GM12878 (cell line): ENCODE measurements around the gene DAGLA. TPM values are rescaled to one million over a fixed set of nuclear protein-coding genes. Genes with fewer than 3 reads are reported as not detected.

ENCODE experiments used
- ATAC-seq: fragments of 200-7000 bp; cut with Tn5 transposase; 3 replicates; pipeline ENCODE4 v1.9.1; 2020; ENCODE audit warnings: mild to moderate bottlenecking, moderate library complexity
- BruUV-seq: library from RNA; stranded (reverse); fragments of 400-500 nt; replicated peaks from 2 replicates; lab custom pipeline; 2021; lab: Mats Ljungman, UMichigan
- CTCF ChIA-PET: fragments of 300-600 bp; sonication (Branson Sonifier 250); formaldehyde crosslinking; extraction: SDS; loops from one replicate; lab custom pipeline; 2021; ENCODE audit warnings: inconsistent platforms; lab: Yijun Ruan, JAX
- POLR2A ChIA-PET: fragments of 350-600 bp; formaldehyde crosslinking; extraction: SDS; loops from one replicate; lab custom pipeline; 2021; ENCODE audit warnings: inconsistent platforms; lab: Charles Lee
- RAD21 ChIA-PET: fragments of 300-600 bp; sonication (Branson Sonifier 250); formaldehyde crosslinking; loops from one replicate; lab custom pipeline; 2023; ENCODE audit warnings: antibody characterized with exemption; ENCODE audit not compliant: unreplicated experiment; lab: Charles Lee
- SMC1A ChIA-PET: fragments of 300-600 bp; sonication (Branson Sonifier 250); formaldehyde crosslinking; loops from one replicate; lab custom pipeline; 2023; ENCODE audit not compliant: unreplicated experiment, uncharacterized antibody; lab: Charles Lee
- DNase-seq: peaks from one replicate; pipeline ENCODE4 v3.0.0-alpha.2; 2011; ENCODE audit warnings: low read depth, low spot score
- FAIRE-seq: peaks from 3 replicates; lab custom pipeline; 2011; peaks lifted over from hg19 to GRCh38; lab: Jason Lieb, UNC
- H2AFZ ChIP-seq: 2 replicates; pipeline ENCODE4 v1.6.0; 2011; ENCODE audit warnings: low read depth, low read length, control low read depth; ENCODE audit not compliant: control insufficient read depth
- H3K27ac ChIP-seq: 2 replicates; pipeline ENCODE4 v1.5.1; 2011; ENCODE audit warnings: control low read depth; ENCODE audit not compliant: control insufficient read depth, insufficient read depth
- H3K27me3 ChIP-seq, 2 experiments: replicated peaks in 1 of 2; 2 replicates each; pipeline versions ENCODE4 v1.6.0 to v1.6.1; 2011; ENCODE audit warnings: low read length in 1 of 2; ENCODE audit not compliant: control insufficient read depth in 2 of 2, insufficient read depth in 2 of 2
- H3K36me3 ChIP-seq, 2 experiments: 2 replicates each; pipeline ENCODE4 v1.5.1; 2011; ENCODE audit warnings: low read length in 1 of 2; ENCODE audit not compliant: control insufficient read depth in 2 of 2, insufficient read depth in 2 of 2
- H3K4me1 ChIP-seq: 2 replicates; pipeline ENCODE4 v1.6.1; 2011; ENCODE audit warnings: mild to moderate bottlenecking, low read length, moderate library complexity, mixed read lengths; ENCODE audit not compliant: control insufficient read depth, insufficient read depth
- H3K4me2 ChIP-seq: 2 replicates; pipeline ENCODE4 v1.6.0; 2011; ENCODE audit warnings: control low read depth; ENCODE audit not compliant: control insufficient read depth, insufficient read depth
- H3K4me3 ChIP-seq: fragments of 200-600 bp; sonication (generic); 2 replicates; pipeline ENCODE4 v1.5.1; 2016
- H3K79me2 ChIP-seq: 2 replicates; pipeline ENCODE4 v1.6.0; 2011; ENCODE audit warnings: low read length; ENCODE audit not compliant: control insufficient read depth, insufficient read depth
- H3K9ac ChIP-seq: 2 replicates; pipeline ENCODE4 v1.8.0; 2011; ENCODE audit warnings: low read length, control low read depth, mixed read lengths; ENCODE audit not compliant: control insufficient read depth, insufficient read depth
- H3K9me3 ChIP-seq: replicated peaks from 3 replicates; pipeline ENCODE4 v1.5.1; 2011; ENCODE audit warnings: mild to moderate bottlenecking, low read length; ENCODE audit not compliant: control insufficient read depth, insufficient read depth
- H4K20me1 ChIP-seq: 2 replicates; pipeline ENCODE4 v1.6.0; 2011; ENCODE audit not compliant: control insufficient read depth, insufficient read depth
- BCL11A ChIP-seq: IDR thresholded peaks from 2 replicates; pipeline ENCODE4 v1.6.1; 2011; ENCODE audit warnings: low read depth, low read length
- GATAD2B ChIP-seq: fragments of 450-650 bp; conservative IDR thresholded peaks from 2 replicates; pipeline ENCODE4 v1.6.1; 2017; ENCODE audit warnings: low read depth, mild to moderate bottlenecking, moderate library complexity
- JUND ChIP-seq: IDR thresholded peaks from 2 replicates; pipeline ENCODE4 v1.6.1; 2012; ENCODE audit warnings: low read depth, mild to moderate bottlenecking, low read length, improper control_type of control experiment, moderate library complexity
- NBN ChIP-seq: fragments of 450-650 bp; IDR thresholded peaks from 2 replicates; pipeline ENCODE4 v1.6.1; 2016
- NFYB ChIP-seq: IDR thresholded peaks from 2 replicates; pipeline ENCODE4 v1.6.1; 2011; ENCODE audit warnings: low read depth, mild to moderate bottlenecking, low read length, improper control_type of control experiment, moderate library complexity; ENCODE audit not compliant: insufficient read depth
- PAX5 ChIP-seq: IDR thresholded peaks from 2 replicates; pipeline ENCODE4 v1.6.1; 2011; ENCODE audit warnings: low read depth, low read length, borderline replicate concordance
- POLR2AphosphoS2 ChIP-seq: IDR thresholded peaks from 2 replicates; pipeline ENCODE4 v1.6.1; 2011; ENCODE audit warnings: low read depth, mild to moderate bottlenecking, low read length, improper control_type of control experiment, moderate library complexity
- SIN3A ChIP-seq: IDR thresholded peaks from 2 replicates; pipeline ENCODE4 v1.6.1; 2012; ENCODE audit warnings: low read depth, low read length, improper control_type of control experiment
- TAF1 ChIP-seq: IDR thresholded peaks from 2 replicates; pipeline ENCODE4 v1.6.1; 2011; ENCODE audit warnings: mild to moderate bottlenecking, low read depth, low read length, borderline replicate concordance
- WGBS: methylation state at CpG from one replicate; pipeline ENCODE4 v1.1.6; 2016; ENCODE audit warnings: low lambda C conversion rate; ENCODE audit not compliant: insufficient replicate concordance, insufficient coverage; ENCODE audit errors: missing lambda C conversion rate; 5-methylcytosine and 5-hydroxymethylcytosine counted together
- in situ Hi-C: fragments of 300-500 bp; cut with MboI; formaldehyde crosslinking; loops from 9 replicates; pipeline ENCODE4 v1.14.3; 2018; ENCODE audit warnings: mixed read lengths
- intact Hi-C: fragments of 100-400 bp; cut with micrococcal nuclease; formaldehyde crosslinking; loops from one replicate; pipeline ENCODE4 v1.14.2; 2022; ENCODE audit not compliant: unreplicated experiment
- polyA plus RNA-seq, 11 experiments: library from polyadenylated mRNA; depleted of rRNA in 4 of 11; unstranded in 6 of 11; stranded (reverse) in 5 of 11; fragments of >200 nt; fragmentation: Nextera tagmentation in 4 of 11; fragmentation: Illumina TruSeq in 1 of 11; extraction: Ambion mirVana in 4 of 11; extraction: Trizol in 1 of 11; gene quantifications; 1 replicate in 1 of 11; 2 replicates in 10 of 11; pipeline versions ENCODE4 v1.2.1 to v1.2.3, GENCODE V29; 2011 to 2016; ENCODE audit warnings: inconsistent platforms in 2 of 11, missing spikeins in 2 of 11, low read depth in 1 of 11
- total RNA-seq, 4 experiments: library from RNA; depleted of rRNA in 3 of 4; stranded (reverse); fragments of >200 nt in 3 of 4; fragmentation: Illumina TruSeq in 1 of 4; extraction: Trizol in 1 of 4; gene quantifications; 2 replicates each; pipeline versions ENCODE4 v1.2.1 to v1.2.3, GENCODE V29; 2013 to 2021
- TF ChIP-seq, protein P1 (sequence below): fragments of 450-650 bp; IDR thresholded peaks from 2 replicates; pipeline ENCODE4 v1.6.1; 2017; ENCODE audit warnings: mild to moderate bottlenecking
- TF ChIP-seq, protein P2 (sequence below): fragments of 450-650 bp; IDR thresholded peaks from 2 replicates; pipeline ENCODE4 v1.6.1; 2017; ENCODE audit warnings: mild to moderate bottlenecking, low read depth, inconsistent platforms; ENCODE audit not compliant: poor library complexity, severe bottlenecking

Gene DAGLA
- total and polyA plus RNA-seq, 10 of the 15 experiments (the other 5 are each of a cell fraction or from before 2014, with no cell fraction given) = 0.05 TPM; not detected in 9

DNA sequence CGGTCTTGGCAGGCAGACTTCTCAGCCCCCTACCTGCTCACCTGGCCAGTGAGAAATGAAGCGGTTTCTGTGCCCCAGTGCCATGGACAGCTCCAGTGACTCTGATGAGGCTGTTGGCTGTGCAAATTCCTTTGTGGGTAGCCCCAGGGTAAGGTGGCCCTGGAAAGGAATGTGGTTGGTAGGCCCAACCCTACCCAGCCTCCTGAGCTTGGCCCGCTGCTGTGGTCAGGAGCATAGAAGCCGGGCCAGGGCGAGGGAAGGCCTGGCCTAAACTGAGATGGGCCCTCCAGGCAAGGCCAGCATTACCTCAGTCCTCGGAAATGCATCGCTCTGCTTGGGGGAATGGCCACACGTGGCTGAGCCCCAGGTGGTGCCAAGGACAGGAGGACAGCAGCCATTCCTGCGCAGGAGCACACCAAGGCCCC lies 16.9 kb downstream of the DAGLA start (continued):
- TF ChIP-seq PAX5 = no peak
- TF ChIP-seq TAF1 = no peak

DNA sequence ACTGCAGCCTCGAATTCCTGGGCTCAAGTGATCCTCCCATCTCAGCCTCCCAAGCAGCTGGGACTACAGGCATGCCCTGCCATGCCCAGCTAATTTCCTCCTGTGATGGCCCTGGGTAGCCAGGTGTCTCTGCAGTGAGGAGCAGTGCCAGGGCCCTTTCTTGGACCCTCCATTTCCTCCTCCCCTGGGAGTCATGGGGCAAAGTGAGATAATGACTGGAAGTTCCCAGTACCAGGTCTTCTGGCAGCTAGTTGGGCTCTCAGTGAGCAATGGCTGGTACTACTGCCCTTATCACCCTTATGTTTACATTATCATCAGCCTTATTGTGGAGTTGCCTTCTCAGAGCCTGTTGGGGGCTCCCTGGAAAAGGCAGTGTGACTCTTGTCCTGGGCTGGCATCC lies 17.6 kb downstream of the DAGLA start:
- no peak for ATAC-seq

More for the DNA sequence above, 17.6 kb downstream of the DAGLA start:
- CTCF ChIA-PET = interaction anchor here (0.8 kb wide), 1 partner anchor 36 kb away, joined by 3 read pairs; no protein-coding TSS in a partner anchor
- Histone ChIP-seq H4K20me1 (no peaks in the 10 kb centered on the region), H3K36me3 (no peaks in the 10 kb centered on the region)
- POLR2A ChIA-PET = interaction anchor here (0.6 kb wide), 1 partner anchor 312 kb away, joined by 4 read pairs; no protein-coding TSS in a partner anchor
- in situ Hi-C loops = no loop called here
- RAD21 ChIA-PET = no interaction called here
- no peak for FAIRE-seq
- intact Hi-C loops = no loop called here
- TF ChIP-seq SIN3A (no peak), JUND (no peak), BCL11A (no peak), POLR2AphosphoS2 (no peak), GATAD2B (no peak), NBN (no peak), NFYB (no peak)
- TF ChIP-seq, protein P1, sequence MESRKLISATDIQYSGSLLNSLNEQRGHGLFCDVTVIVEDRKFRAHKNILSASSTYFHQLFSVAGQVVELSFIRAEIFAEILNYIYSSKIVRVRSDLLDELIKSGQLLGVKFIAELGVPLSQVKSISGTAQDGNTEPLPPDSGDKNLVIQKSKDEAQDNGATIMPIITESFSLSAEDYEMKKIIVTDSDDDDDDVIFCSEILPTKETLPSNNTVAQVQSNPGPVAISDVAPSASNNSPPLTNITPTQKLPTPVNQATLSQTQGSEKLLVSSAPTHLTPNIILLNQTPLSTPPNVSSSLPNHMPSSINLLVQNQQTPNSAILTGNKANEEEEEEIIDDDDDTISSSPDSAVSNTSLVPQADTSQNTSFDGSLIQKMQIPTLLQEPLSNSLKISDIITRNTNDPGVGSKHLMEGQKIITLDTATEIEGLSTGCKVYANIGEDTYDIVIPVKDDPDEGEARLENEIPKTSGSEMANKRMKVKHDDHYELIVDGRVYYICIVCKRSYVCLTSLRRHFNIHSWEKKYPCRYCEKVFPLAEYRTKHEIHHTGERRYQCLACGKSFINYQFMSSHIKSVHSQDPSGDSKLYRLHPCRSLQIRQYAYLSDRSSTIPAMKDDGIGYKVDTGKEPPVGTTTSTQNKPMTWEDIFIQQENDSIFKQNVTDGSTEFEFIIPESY = no peak
- TF ChIP-seq, protein P2, sequence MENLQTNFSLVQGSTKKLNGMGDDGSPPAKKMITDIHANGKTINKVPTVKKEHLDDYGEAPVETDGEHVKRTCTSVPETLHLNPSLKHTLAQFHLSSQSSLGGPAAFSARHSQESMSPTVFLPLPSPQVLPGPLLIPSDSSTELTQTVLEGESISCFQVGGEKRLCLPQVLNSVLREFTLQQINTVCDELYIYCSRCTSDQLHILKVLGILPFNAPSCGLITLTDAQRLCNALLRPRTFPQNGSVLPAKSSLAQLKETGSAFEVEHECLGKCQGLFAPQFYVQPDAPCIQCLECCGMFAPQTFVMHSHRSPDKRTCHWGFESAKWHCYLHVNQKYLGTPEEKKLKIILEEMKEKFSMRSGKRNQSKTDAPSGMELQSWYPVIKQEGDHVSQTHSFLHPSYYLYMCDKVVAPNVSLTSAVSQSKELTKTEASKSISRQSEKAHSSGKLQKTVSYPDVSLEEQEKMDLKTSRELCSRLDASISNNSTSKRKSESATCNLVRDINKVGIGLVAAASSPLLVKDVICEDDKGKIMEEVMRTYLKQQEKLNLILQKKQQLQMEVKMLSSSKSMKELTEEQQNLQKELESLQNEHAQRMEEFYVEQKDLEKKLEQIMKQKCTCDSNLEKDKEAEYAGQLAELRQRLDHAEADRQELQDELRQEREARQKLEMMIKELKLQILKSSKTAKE = no peak
- TF ChIP-seq, all 136 proteins: peak for 0
- Histone ChIP-seq H3K27ac (no peak overlapping the region), H3K79me2 (no peaks in the 10 kb centered on the region), H3K4me1 (peaks cover 6% of the 10 kb centered on the region), H3K4me3 (no peak overlapping the region), H3K9me3 (no peaks in the 10 kb centered on the region), H3K27me3 (peaks cover 0 to 2% of the 10 kb centered on the region in 2 experiments; a peak in 2 of 4 replicates), H3K9ac (no peak overlapping the region), H3K4me2 (no peak overlapping the region), H2AFZ (no peak overlapping the region)
- WGBS = 0% methylated on average over 1 of the region's 1 CpG
- no peak for DNase-seq
- SMC1A ChIA-PET = no interaction called here
- BruUV-seq = no TSS peak
